Right renal cortex interstitium (tissue), 3 donors: ENCODE measurements around the gene NCAPH2. TPM values are rescaled to one million over a fixed set of nuclear protein-coding genes. Genes with fewer than 3 reads are reported as not detected.

Source experiments
- DNase-seq, 3 donors: peaks; one replicate each; pipeline ENCODE4 v3.0.0-alpha.2; 2013; ENCODE audit warnings: low read depth in 3 of 3, low spot score in 2 of 3
- polyA plus RNA-seq, 3 donors: library from polyadenylated mRNA; unstranded; fragments of 120-200 nt; gene quantifications; one replicate each; pipeline ENCODE4 v1.2.1, GENCODE V29; 2013; ENCODE audit not compliant: insufficient read length in 3 of 3

The NCAPH2 gene
- polyA plus RNA-seq, 3 donors, result 35.6 to 41.1 (median 39.4) TPM

DNA sequence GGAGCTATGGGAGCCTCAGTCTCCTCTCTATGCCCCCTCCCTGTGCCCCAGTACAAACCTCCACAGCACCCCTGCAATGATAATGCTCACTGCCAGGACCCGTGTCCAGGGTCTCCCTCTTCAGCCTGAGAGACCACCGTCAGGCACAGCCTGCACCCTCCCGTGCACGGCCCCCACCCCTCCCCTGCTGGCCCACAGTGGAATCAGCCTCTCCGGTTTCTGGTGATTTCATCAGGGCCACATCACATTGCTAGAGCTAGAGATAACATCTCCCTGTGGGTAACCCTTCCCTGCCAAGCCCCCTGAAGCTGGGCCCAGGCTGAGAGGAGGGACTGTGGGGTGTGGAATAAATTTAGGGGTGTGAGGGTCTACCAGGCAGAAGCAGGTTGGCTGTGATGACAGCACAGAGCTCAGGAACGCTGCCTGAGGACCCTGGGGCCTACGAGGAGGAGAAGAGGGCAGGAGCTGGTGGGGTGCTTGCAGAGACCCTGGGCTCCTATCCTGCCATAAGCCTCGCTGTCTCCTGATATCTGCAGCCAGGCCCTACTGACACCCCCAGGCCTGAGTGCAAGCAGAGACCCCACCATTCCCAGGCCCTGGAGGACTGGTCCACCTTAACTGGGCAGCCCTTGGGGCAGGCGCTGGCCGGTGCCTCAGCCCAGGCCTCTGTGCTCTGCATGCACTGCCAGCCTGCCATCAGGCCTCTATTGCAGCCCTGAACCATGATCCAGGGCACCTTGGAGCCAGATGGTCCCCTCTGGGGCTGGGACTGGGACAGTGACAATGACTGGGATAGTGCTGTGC lies 37.7 kb downstream of the NCAPH2 start, which contains the start of gene KLHDC7B:
TSS of gene KLHDC7B (plus strand) at position 378 of the 804 bp plus-strand sequence. CDS start at position 723, 345 bp downstream.
- DNase-seq, result no peak

DNA sequence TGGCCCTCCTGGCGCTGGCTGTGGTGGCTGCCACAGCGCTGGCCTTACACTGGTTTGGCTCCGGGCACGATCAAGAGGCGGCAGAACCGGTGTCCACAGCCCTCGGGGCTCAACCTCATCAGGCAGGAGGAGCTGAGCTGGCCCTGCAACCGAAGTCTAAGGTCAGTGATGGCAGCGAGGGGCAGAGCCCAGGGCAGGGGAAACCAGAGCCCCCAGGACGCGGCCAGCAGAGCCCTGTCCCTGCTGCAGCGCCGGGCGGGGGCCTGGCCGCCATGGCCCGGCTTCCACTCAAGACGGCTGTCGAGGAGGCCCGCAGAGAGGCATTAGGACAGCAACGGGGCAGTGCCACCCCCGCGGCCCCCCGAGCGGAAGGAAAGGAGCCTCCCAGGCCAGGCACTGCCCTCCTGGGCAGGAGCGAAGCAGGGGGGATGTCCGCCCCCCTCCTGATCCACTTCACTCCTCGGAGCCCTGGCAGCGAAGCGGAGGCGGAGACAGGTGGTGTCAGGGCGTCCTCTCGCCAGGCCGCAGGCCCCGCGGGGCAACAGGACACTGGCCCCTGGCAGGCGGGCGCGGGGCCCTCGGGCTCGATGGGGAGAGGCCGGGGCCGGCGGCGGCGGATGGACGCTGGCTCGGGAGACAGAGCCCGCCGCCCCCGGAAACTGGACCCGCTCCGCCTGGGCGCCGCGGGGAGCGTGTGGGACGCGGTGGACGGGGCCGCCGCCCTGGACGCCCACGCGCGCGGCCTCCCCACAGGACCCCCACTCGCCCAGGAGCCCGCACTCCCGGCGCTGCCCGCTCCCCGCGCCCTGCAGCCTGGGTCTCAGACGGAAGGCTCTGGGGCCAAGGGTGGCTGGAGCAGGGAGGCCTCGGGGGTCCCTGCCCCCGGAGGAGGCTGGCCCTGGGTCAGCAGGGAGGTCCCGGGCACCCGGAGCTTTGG lies 38.6 kb downstream of the NCAPH2 start:
- no peak for DNase-seq

DNA sequence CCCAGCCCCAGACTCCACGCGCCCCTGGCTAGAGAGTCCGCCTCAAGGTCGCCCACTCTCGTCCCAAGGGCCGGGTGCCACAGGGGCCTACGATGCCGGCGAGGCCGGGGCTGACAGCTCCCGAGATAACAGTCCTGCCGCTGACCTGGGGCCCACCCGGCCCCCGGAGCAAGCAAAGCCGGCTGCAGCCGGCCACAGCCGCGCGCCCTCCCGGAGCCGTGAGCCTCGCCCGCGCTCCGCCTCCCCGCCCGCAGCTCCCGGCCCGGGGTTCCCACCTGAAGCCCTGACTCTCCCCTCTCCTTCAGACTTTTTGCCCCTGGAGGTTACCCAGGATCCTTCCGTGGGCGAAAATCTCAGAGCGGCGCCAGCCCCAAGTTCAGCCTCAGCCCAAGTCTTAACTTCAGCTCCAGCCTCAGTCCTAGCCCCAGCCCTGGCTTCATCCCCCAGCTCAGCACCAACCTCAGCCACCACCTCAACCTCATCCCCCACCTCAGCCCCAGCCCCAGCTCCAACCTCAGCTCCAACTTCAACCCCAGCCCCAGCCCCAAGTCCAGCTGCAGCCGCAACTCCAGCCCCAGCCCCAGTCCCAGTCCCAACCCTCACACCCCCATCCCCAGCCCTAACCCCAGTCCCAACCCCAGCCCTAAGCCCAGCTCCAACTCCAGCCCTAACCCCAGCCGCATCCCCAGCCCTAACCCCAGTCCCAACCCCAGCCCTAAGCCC lies 39.4 kb downstream of the NCAPH2 start:
- no peak for DNase-seq

DNA sequence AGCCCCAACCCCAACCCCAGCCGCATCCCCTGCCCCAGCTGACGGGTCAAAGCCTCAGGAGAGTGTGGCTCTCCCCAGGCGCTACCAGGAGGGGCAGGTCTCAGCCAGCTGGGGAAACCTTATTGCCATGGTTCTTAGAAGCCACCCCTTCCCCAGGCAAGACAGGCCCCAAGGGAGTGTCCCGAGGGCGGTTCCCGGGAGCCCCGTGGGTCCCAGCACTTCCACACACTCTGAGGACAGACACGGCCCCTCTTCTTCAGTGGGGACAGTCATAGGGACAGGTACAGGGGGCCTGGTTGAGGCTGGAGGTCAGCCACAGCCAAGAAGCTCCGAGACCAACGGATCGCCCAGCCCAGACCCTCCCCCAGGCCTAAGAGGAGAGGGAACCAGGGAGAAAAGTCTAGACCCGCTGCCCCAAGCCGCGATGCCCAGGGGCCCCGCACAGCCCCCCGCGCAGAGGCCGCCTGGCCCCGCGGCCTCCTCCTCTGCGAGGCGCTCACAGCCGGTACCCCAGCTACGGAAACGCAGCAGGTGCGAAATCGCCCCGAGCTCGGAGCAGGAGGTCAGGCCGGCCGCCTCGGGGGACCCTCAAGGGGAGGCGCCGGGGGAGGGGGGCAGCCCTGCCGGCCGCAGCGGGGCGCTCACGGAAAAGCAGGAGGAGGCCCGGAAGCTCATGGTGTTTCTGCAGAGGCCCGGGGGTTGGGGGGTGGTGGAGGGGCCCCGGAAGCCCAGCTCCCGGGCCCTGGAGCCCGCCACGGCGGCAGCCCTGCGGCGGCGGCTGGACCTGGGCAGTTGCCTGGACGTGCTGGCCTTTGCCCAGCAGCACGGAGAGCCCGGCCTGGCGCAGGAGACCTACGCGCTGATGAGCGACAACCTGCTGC lies 40.3 kb downstream of the NCAPH2 start:
- DNase-seq, result no peak

DNA sequence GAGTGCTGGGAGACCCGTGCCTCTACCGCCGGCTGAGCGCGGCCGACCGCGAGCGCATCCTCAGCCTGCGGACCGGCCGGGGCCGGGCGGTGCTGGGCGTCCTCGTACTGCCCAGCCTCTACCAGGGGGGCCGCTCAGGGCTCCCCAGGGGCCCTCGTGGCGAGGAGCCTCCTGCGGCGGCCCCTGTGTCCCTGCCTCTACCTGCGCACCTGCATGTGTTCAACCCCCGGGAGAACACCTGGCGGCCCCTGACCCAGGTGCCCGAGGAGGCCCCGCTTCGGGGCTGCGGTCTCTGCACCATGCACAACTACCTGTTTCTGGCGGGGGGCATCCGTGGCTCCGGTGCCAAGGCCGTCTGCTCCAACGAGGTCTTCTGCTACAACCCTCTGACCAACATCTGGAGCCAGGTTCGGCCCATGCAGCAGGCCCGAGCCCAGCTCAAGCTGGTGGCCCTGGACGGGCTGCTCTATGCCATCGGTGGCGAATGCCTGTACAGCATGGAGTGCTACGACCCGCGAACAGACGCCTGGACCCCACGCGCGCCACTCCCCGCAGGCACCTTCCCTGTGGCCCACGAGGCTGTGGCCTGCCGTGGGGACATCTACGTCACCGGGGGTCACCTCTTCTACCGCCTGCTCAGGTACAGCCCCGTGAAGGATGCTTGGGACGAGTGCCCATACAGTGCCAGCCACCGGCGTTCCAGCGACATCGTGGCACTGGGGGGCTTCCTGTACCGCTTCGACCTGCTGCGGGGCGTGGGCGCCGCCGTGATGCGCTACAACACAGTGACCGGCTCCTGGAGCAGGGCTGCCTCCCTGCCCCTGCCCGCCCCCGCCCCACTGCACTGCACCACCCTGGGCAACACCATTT lies 41.1 kb downstream of the NCAPH2 start:
- DNase-seq, result no peak

DNA sequence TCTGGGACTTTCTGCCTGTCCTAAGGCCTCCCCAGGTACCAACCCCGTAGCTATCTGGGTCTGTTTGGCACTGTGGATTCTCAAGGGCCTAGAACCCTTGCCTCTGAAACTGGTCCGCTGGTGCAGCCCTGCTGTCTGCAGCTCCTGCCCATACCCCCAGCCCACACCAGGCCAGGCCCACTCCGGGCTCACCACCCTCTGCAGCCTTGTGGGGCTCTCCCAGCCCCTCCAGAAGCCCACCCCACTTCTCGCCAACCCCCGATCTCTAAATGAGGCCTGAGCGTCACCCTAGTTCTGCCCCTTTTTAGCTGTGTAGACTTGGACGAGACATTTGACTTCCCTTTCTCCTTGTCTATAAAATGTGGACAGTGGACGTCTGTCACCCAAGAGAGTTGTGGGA lies 42.4 kb downstream of the NCAPH2 start:
- no peak for DNase-seq

DNA sequence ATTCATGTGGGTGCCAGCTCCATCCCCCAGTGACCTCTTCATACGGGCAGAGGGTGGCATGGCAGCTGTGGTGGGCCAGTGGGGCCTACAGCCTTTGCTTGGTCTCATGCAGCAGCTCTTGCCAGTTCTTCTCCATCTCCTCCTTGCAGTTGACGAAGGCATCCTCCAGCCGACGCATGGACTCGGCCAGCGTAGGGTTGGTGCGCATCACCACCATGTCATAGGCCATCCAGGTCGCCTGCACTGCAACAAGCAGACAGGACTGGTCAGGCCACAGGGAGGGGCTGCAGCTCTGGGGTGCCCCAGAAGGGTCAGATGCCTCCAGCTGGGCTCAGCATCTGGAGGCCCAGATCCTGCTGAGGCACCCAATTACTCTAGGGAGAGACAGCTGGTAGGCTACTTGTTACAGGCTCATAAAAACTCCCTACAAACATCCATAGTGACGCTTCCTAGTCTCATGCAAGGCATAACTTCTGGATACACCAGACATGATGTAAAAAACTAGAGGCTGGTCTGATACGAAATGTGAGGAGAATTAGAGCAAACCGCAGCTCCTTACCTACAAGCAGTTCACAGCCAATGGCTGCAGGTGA lies 43.2 kb downstream of the NCAPH2 start:
- no peak for DNase-seq

DNA sequence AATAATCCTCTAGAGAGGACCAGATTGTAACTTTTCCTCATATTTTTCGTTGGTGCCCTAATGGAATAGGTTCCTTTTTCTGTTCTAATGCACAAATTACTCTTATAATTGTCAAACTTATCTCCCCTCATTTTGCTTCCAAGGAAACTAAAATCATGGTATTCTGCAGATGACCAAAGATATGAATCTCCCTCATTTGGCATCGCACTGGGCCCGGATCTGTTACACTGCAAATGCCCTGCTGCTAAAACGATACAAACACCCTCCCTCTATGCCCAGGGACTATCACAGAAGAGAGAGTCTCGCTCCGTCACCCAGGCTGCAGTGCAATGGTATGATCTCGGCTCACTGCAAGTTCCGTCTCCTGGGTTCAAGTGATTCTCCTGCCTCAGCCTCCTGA lies 45.3 kb downstream of the NCAPH2 start:
- DNase-seq, result no peak

DNA sequence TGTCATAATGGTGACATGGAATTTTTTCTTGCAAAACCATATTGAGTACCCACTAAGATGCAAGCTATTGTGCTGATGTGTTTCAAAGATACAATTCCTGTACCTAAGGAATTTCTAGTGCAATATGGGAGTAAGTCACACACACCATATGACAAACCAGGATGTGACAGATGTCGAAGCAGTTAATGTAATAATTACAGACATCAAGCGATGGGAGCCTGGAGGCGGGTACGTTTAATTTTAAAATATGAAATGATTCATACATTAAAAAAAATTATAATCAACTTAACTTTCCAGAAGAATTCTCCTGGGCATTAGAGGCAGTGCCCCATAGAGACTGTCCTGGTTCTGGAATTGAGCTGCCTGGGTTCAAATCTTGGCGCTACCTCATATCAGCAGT lies 48.7 kb downstream of the NCAPH2 start:
- no peak for DNase-seq

DNA sequence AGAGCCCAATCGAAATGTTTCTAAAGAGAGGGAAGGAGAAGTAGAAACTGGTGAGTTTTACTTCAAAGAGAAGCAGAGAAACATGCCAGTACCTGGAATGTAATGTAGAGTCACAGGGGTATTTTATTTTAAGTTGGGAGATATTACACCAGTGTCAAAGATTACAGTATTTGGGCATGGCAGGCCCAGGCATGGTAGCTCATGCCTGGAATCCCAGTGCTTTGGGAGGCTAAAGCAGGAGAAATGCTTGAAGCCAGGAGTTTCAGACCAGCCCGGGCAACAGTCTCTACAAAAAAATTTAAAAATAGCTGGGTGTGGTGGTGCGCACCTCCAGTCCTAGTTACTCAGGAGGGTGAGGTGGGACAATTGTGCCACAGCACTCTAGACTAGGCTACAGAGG lies 52.0 kb downstream of the NCAPH2 start:
- DNase-seq, result no peak

DNA sequence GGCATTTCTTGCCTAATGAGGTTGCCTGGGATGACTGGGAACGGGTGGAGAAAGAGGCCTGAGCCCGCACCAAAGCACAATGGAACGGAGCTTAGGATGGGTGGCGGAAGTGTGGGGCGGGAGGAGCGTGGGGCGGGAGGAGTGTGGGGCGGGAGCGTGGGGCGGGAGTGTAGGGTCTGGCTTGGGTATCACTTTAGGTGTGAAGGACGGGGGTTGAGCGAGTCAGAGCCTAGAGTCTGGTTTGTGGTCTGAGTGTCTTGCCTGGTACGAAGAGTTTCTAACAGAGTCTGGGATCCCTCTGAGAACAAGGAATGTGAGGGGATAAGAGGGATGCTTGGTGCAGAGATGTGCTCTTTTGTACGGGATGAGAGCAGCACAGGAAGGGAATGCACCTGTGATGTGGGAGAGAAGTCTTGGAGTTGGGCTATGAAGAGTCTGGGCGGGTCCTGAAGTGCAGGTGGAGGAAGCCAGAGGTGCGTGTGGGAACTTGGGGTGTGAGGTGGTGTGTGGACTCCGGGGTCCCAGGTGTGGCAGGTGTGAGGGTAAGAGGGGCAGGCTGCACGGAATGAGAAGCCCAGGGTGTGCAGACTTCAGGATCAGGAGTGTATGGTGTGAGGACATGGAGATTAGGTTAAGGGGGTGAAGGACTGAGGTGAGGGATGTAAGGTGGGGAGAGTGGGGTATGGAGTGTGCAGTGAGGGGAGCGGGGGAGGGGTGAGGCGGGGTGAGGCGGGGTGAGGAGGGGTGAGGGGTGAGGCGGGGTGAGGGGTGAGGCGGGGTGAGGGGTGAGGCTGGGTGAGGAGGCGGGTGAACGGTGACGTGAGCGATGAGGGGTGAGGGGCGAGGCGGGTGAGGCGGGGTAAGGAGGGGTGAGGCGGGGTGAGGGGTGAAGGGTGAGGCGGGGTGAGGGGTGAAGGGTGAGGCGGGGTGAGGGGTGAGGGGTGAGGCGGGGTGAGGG lies 53.7 kb downstream of the NCAPH2 start:
- DNase-seq, result no peak

DNA sequence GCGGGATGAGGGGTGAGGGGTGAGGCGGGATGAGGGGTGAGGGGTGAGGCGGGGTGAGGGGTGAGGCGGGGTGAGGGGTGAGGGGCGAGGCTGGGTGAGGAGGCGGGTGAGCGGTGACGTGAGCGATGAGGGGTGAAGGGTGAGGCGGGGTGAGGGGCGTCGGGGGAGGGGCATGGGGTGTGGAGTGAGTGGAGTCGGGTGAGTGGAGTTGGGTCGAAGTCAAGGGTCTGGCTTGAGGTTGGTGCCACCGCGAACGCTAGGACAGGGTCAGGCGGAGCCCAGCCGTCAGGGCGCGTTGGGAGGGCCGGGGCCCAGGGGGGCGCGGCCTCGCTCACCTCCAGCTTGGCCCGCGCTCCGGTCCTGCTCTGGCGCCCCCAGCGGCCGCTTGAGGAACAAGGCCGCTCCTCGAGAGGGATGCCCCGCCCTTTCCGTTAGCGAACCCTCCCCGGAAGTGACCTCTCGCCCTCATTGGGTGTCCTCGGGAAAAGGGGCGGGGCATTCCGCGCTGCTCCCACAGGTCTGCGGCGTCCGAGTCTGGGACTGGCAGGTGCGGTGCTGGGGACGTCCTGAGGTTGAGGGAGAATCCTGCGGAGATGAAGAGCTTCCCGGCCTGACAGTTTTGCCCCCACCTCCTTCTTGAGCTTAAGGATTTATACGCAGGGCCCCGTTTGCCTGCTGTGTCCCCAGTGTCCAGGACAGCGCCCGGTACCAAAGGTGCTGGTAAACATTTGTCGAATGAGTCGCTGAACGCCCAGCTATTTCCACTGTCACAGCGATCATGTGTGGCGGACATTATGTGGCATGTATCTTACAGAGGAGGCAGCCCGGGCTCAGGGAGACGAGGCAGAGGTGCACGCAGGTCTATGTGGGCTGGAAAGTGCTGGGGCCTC lies 54.7 kb downstream of the NCAPH2 start, which contains the start of gene SYCE3:
TSS of gene SYCE3 (minus strand) at position 397 of the 890 bp plus-strand sequence. CDS start 6,514 bp downstream, outside the sequence.
- peak; percentile 75 to 91 (median 81) for DNase-seq

DNA sequence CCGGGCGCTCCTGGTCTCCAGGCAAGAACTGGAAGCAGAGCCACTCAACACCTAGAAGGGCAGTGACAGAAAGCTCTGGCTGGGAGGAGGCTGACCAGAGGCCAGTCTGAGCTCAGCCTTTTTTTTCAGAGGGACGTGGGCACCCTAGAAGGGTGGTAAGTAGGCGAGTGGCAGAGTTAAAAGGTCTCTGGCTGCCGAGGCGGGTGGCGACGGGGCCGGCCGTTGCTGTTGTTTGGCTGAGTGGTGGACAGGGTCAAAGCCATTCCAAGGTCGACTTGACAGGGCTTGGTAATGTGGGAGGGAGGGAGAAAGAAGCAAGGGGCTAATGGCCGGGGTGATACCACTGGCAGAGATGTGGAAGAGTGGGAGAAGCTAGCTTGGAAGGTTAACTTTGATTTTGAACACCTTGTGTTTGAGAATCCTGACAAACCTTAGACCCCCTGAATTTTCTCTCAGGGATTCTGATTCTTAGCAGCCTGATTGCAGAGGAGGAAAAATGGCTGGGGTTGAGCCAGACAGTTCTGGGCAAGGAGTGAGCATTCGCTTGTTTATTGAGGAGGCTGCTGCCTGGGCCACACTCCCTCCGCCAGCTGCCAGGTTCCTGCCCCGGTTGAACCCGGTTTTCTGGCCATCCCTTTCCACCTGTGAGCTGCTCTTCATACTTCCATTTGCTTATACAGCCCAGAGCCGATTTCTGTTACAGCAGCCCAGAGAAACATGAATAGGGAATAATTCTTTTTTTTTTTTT lies 55.6 kb downstream of the NCAPH2 start:
- no peak for DNase-seq

DNA sequence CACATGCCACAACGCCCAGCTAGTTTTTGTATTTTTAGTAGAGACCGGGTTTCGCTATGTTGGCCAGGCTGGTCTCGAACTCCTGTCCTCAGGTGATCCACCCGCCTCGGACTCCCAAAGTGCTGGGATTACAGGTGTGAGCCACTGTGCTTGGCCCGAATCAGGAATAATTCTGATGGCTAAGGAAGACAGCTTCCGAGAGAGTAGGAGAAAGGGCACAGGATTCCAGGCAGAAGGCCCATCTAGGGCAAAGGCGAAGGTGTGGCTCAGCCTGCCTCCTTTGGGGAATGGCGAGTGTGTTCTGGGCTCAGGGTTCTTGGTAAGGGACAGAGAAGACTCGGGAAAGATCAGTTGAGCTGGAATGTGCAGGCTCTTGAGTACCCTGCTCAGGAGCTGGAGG lies 56.3 kb downstream of the NCAPH2 start:
- DNase-seq, result no peak

DNA sequence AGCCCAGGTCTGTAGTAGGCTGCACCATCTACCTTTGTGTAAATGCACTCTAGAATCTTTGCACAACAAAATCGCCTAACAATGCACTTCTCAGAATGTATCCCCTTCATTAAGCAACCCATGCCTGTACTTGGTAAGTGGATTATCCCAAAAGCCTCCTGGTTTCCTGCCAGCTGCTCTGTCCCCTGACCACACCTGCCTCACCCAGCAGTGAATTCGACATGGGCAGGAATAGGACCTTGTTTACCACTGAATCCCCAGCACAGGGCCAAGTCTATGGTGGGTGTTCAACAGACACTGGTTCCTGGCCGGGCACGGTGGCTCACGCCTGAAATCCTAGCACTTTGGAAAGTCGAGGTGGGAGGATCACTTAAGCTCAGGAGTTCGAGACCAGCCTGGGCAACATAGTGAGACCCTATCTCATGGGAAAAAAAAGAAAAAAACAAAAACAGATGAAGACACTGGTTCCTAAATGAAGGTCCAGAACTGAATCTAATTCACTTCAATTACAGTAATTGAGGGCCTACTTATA lies 59.8 kb downstream of the NCAPH2 start:
- no peak for DNase-seq
